ENCODE results near the gene DAPK1.

GRCh38 chr9:87594194-87594593, 96.5 kb downstream of the DAPK1 start:
- TF ChIP-seq CTCF (IDR thresholded peaks at IDR 0.05) (no peak), EZH2phosphoT487 (IDR thresholded peaks at IDR 0.05) (no peak), EZH2 (IDR thresholded peaks at IDR 0.05) (no peak)

All from neural progenitor cell (in vitro differentiated cells).